Measurements from ENCODE around the gene APBA2.

DNA sequence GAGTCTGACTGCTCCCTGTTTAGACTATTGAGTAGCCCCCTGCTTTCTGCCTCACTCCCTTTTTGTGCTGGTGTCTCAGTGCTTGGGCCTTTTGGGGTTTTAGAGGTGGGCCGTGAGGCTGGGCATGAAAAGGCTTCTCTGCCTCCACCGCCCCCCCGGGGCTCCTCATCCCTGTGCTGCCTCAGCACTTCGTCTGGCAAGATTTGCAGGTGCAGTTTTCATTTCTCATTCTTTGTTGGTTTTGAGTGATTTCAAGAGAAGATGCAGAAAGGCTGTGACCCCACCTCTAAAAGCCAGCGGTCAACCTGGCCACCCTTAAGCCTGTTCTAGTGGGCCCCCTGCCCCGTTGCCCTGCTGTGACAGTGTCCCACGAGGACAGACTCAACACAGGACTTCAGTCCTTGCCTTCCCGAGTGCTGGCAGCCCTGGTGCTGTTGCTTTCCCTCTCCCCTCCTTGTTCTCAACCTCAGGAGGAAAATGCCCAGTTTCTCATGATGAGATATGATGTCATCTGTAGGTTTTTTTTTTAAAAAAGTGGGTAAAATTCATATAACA, 38.0 kb downstream of the APBA2 start:
- TF ChIP-seq POLR2A (IDR thresholded peaks at IDR 0.05; ENCODE audit: low read length) (no peak), POLR2AphosphoS2 (conservative IDR thresholded peaks at IDR 0.05; ENCODE audit: low read length) (no peak), NR3C1 (IDR thresholded peaks at IDR 0.05) (no peak), CHD4 (IDR thresholded peaks at IDR 0.05; ENCODE audit: borderline replicate concordance) (no peak), EP300 (IDR thresholded peaks at IDR 0.05) (no peak), MAFK (IDR thresholded peaks at IDR 0.05; ENCODE audit: partially characterized antibody) (no peak)
- TF ChIP-seq, protein P1, sequence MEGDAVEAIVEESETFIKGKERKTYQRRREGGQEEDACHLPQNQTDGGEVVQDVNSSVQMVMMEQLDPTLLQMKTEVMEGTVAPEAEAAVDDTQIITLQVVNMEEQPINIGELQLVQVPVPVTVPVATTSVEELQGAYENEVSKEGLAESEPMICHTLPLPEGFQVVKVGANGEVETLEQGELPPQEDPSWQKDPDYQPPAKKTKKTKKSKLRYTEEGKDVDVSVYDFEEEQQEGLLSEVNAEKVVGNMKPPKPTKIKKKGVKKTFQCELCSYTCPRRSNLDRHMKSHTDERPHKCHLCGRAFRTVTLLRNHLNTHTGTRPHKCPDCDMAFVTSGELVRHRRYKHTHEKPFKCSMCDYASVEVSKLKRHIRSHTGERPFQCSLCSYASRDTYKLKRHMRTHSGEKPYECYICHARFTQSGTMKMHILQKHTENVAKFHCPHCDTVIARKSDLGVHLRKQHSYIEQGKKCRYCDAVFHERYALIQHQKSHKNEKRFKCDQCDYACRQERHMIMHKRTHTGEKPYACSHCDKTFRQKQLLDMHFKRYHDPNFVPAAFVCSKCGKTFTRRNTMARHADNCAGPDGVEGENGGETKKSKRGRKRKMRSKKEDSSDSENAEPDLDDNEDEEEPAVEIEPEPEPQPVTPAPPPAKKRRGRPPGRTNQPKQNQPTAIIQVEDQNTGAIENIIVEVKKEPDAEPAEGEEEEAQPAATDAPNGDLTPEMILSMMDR (IDR thresholded peaks at IDR 0.05): no peak
- TF ChIP-seq, protein P2, sequence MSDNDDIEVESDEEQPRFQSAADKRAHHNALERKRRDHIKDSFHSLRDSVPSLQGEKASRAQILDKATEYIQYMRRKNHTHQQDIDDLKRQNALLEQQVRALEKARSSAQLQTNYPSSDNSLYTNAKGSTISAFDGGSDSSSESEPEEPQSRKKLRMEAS (IDR thresholded peaks at IDR 0.05): no peak
